Upper lobe of right lung (tissue), 1 donor: Measurements from ENCODE around the gene CRB1. TPM values are rescaled to one million over a fixed set of nuclear protein-coding genes. Genes with fewer than 3 reads are reported as not detected.

Experiments
- ATAC-seq: fragments of 200-7000 bp; cut with Tn5 transposase; one replicate; pipeline ENCODE4 v1.9.1; 2020; ENCODE audit warnings: mild to moderate bottlenecking, moderate library complexity
- DNase-seq: peaks from one replicate; pipeline ENCODE4 v3.0.0-alpha.2; 2020
- H3K27ac ChIP-seq: fragments of 200-600 bp; one replicate; pipeline ENCODE4 v1.8.0; 2022
- H3K27me3 ChIP-seq: fragments of 200-600 bp; one replicate; pipeline ENCODE4 v1.8.0; 2022; ENCODE audit warnings: mild to moderate bottlenecking
- H3K36me3 ChIP-seq: fragments of 200-600 bp; one replicate; pipeline ENCODE4 v1.8.0; 2022
- H3K4me1 ChIP-seq: fragments of 200-600 bp; one replicate; pipeline ENCODE4 v1.8.0; 2022
- H3K4me3 ChIP-seq: fragments of 200-600 bp; one replicate; pipeline ENCODE4 v1.8.0; 2022; ENCODE audit warnings: mild to moderate bottlenecking
- H3K9me3 ChIP-seq: fragments of 200-600 bp; one replicate; pipeline ENCODE4 v1.8.0; 2022
- CTCF ChIP-seq: fragments of 200-600 bp; IDR thresholded peaks from one replicate; pipeline ENCODE4 v1.8.0; 2022; ENCODE audit warnings: antibody characterized with exemption
- intact Hi-C: fragments of 100-400 bp; cut with DNase I; formaldehyde crosslinking; loops from one replicate; pipeline ENCODE4 v1.11.0; 2022
- total RNA-seq: library from RNA; stranded (reverse); fragmentation: NEBNext Ultra II Directional; extraction: Animal tissue kit (Norgen Biotek cat#: 25700); gene quantifications from one replicate; pipeline ENCODE4 v1.2.1, GENCODE V29; 2021
- donor health status: DM: no; HTN: yes; CAD: no; lungs with severe emphysema.

Gene CRB1
- total RNA-seq, 1 donor from 2014 or later: 0.46 TPM

- H3K36me3 ChIP-seq: no peaks in the 10 kb centered on the region
- intact Hi-C loops: no loop called here
- H3K9me3 ChIP-seq: no peaks in the 10 kb centered on the region
- DNase-seq (no peak), ATAC-seq (no peak)
- H3K4me1 ChIP-seq: no peaks in the 10 kb centered on the region
- no peaks in the 10 kb centered on the region for H3K27me3 ChIP-seq
- H3K4me3 ChIP-seq: no peak overlapping the region
- no peak overlapping the region for H3K27ac ChIP-seq
- TF ChIP-seq CTCF: no peak
Observed at GRCh38 chr1:197311081-197311480, 43.0 kb downstream of the CRB1 start.

- TF ChIP-seq CTCF: no peak
- Histone ChIP-seq H3K9me3 (no peaks in the 10 kb centered on the region), H3K4me1 (no peaks in the 10 kb centered on the region), H3K27me3 (no peaks in the 10 kb centered on the region), H3K27ac (no peak overlapping the region), H3K4me3 (no peak overlapping the region), H3K36me3 (no peaks in the 10 kb centered on the region)
- intact Hi-C loops: no loop called here
- no peak for DNase-seq
- ATAC-seq: no peak
Observed at GRCh38 chr1:197312163-197312562, 44.1 kb downstream of the CRB1 start.

GRCh38 chr1:197313713-197314112 lies 45.7 kb downstream of the CRB1 start:
- H3K27me3 ChIP-seq: no peaks in the 10 kb centered on the region
- DNase-seq (no peak), ATAC-seq (no peak)
- no peaks in the 10 kb centered on the region for H3K9me3 ChIP-seq
- no peaks in the 10 kb centered on the region for H3K36me3 ChIP-seq
- no peak overlapping the region for H3K27ac ChIP-seq
- H3K4me3 ChIP-seq: no peak overlapping the region
- no peak for TF ChIP-seq CTCF
- intact Hi-C loops: no loop called here
- no peaks in the 10 kb centered on the region for H3K4me1 ChIP-seq

GRCh38 chr1:197314682-197315081 lies 46.6 kb downstream of the CRB1 start:
- no peaks in the 10 kb centered on the region for H3K9me3 ChIP-seq
- H3K4me3 ChIP-seq: no peak overlapping the region
- ATAC-seq: no peak
- intact Hi-C loops: no loop called here
- H3K36me3 ChIP-seq: no peaks in the 10 kb centered on the region
- H3K27me3 ChIP-seq: no peaks in the 10 kb centered on the region
- H3K27ac ChIP-seq: no peak overlapping the region
- no peaks in the 10 kb centered on the region for H3K4me1 ChIP-seq
- DNase-seq: no peak
- no peak for TF ChIP-seq CTCF

GRCh38 chr1:197319631-197320030 lies 51.6 kb downstream of the CRB1 start:
- H3K36me3 ChIP-seq: no peaks in the 10 kb centered on the region
- no peak overlapping the region for H3K4me3 ChIP-seq
- H3K27me3 ChIP-seq: no peaks in the 10 kb centered on the region
- ATAC-seq (no peak), DNase-seq (no peak)
- H3K9me3 ChIP-seq: no peaks in the 10 kb centered on the region
- H3K4me1 ChIP-seq: no peaks in the 10 kb centered on the region
- no peak overlapping the region for H3K27ac ChIP-seq
- intact Hi-C loops: no loop called here
- no peak for TF ChIP-seq CTCF

- peak; percentile 51 for ATAC-seq
- no peak overlapping the region for H3K4me3 ChIP-seq
- H3K9me3 ChIP-seq: no peaks in the 10 kb centered on the region
- no peaks in the 10 kb centered on the region for H3K36me3 ChIP-seq
- intact Hi-C loops: no loop called here
- no peak for TF ChIP-seq CTCF
- H3K27ac ChIP-seq: no peak overlapping the region
- DNase-seq: no peak
- no peaks in the 10 kb centered on the region for H3K27me3 ChIP-seq
- no peaks in the 10 kb centered on the region for H3K4me1 ChIP-seq
Observed at GRCh38 chr1:197320991-197321531, 53.0 kb downstream of the CRB1 start.
